K562 (cell line): ENCODE results near the gene TCF12. TPM values are rescaled to one million over a fixed set of nuclear protein-coding genes. Genes with fewer than 3 reads are reported as not detected.
A peak's percentile ranks its signal among the peaks of the same experiment; 100 is the strongest.

Experiments used
- CC2D1A ChIP-seq: fragments of 450-650 bp; IDR thresholded peaks from 2 replicates; pipeline ENCODE4 v1.6.1; 2017; ENCODE audit warnings: mild to moderate bottlenecking
- CTCF ChIP-seq, 3 experiments: IDR thresholded peaks in 2 of 3; conservative IDR thresholded peaks in 1 of 3; 2 replicates each; pipeline ENCODE4 v1.5.1; 2011 to 2012; ENCODE audit warnings: low read length in 3 of 3, mild to moderate bottlenecking in 3 of 3, control low read depth in 2 of 3, improper control_type of control experiment in 1 of 3, inconsistent platforms in 1 of 3, low read depth in 1 of 3, mixed read lengths in 1 of 3, moderate library complexity in 1 of 3; ENCODE audit not compliant: insufficient read depth in 2 of 3
- EGR1 ChIP-seq: fragments of 450-650 bp; conservative IDR thresholded peaks from 2 replicates; pipeline ENCODE4 v1.6.1; 2017; ENCODE audit warnings: mild to moderate bottlenecking
- FIP1L1 ChIP-seq: fragments of 200-400 bp; formaldehyde crosslinking; IDR thresholded peaks from 2 replicates; pipeline ENCODE4 v1.6.1; 2018; ENCODE audit warnings: mild to moderate bottlenecking, low read depth, low read length; ENCODE audit not compliant: poor library complexity, severe bottlenecking
- GTF2B ChIP-seq: IDR thresholded peaks from 2 replicates; pipeline ENCODE4 v1.6.1; 2011; ENCODE audit not compliant: insufficient read length; ENCODE audit errors: extremely low read depth
- MNT ChIP-seq, 2 experiments: fragments of 450-650 bp; conservative IDR thresholded peaks; 2 replicates each; pipeline ENCODE4 v1.6.1; 2017; ENCODE audit warnings: mild to moderate bottlenecking in 2 of 2, moderate library complexity in 2 of 2
- SMARCA4 ChIP-seq: fragments of 450-650 bp; IDR thresholded peaks from 2 replicates; pipeline ENCODE4 v1.6.1; 2016
- SMC3 ChIP-seq: conservative IDR thresholded peaks from 2 replicates; pipeline ENCODE4 v1.6.1; 2011; ENCODE audit warnings: low read depth, low read length, improper control_type of control experiment; ENCODE audit not compliant: insufficient read depth
- TFAP4 ChIP-seq: sonication (generic); formaldehyde crosslinking; IDR thresholded peaks from 2 replicates; pipeline ENCODE4 v1.8.0; 2022; ENCODE audit warnings: missing genetic modification reagents, mild to moderate bottlenecking, moderate library complexity, borderline replicate concordance
- ZBTB7A ChIP-seq: IDR thresholded peaks from 2 replicates; pipeline ENCODE4 v1.6.1; 2011; ENCODE audit warnings: low read depth, mild to moderate bottlenecking, low read length, moderate library complexity, borderline replicate concordance; ENCODE audit not compliant: control insufficient read depth
- ZNF274 ChIP-seq: IDR thresholded peaks from 2 replicates; pipeline ENCODE4 v1.6.1; 2011; ENCODE audit warnings: low read depth, mild to moderate bottlenecking, low read length, moderate library complexity, borderline replicate concordance
- polyA plus RNA-seq, 8 experiments: library from polyadenylated mRNA; depleted of rRNA in 4 of 8; stranded (reverse) in 5 of 8; unstranded in 3 of 8; fragments of >200 nt; fragmentation: Nextera tagmentation in 2 of 8; fragmentation: Illumina TruSeq in 1 of 8; extraction: Ambion mirVana in 2 of 8; extraction: Trizol in 1 of 8; gene quantifications; 2 replicates each; pipeline versions ENCODE4 v1.2.1 to v1.2.3, GENCODE V29; 2011 to 2014; ENCODE audit warnings: inconsistent platforms in 1 of 8, missing spikeins in 1 of 8
- total RNA-seq, 7 experiments: library from RNA; depleted of rRNA in 6 of 7; stranded (reverse); fragments of >200 nt in 6 of 7; fragmentation: Illumina TruSeq in 2 of 7; extraction: Trizol in 2 of 7; gene quantifications; 2 replicates each; pipeline versions ENCODE4 v1.2.1 to v1.2.3, GENCODE V29; 2011 to 2021; ENCODE audit warnings: low replicate concordance in 1 of 7
- TF ChIP-seq, protein P1 (sequence below), 2 experiments: IDR thresholded peaks; 2 replicates each; pipeline ENCODE4 v1.6.1; 2011; ENCODE audit warnings: borderline replicate concordance in 1 of 2, control low read depth in 1 of 2, low read depth in 1 of 2, low read length in 1 of 2, mild to moderate bottlenecking in 1 of 2, mixed read lengths in 1 of 2, moderate library complexity in 1 of 2; ENCODE audit not compliant: insufficient read depth in 1 of 2, insufficient read length in 1 of 2, poor library complexity in 1 of 2, severe bottlenecking in 1 of 2; ENCODE audit errors: extremely low read depth in 1 of 2

The TCF12 gene
- total and polyA plus RNA-seq, 9 of the 15 experiments (the other 6 are each of a cell fraction or from before 2014, with no cell fraction given): 10.5 to 132 (median 52.9) TPM

DNA sequence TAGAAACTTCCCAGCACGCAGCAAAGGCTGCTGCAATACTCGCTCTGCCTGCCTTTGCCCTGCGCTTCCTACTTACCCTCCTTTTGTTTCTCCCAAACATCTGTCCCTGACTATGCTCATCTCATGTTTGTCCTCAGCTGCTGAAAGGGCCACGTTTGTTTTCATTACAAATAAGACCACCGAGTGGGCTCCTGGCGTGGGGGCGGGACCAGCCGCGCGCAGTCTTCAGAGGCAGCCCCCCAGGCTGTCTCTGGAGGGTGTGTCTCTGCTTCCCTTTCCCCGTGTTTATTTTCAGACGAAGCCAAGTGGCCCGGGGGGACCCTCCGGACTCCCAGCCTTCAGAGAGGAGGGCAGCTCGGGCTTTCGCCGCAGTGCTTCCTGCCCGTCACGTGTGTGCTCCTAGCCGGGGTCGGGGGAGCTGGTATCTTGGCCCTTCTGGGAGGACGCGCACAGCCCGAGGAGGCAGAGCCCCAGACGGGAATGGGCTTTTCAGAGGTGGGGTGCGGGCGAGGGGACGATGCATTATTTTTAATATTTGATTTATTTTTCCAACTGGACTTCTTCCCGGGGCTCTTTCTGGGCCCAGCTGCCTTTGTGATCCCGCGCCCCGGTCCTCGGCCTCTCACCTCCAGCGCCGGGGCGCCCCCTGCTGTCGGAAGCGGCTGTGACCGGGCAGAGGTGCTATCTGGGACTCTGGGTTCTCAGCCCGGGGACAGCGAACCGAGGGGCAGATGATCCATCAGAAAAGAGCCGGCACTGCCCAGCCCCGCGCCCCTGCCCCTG, 387.9 kb downstream of the TCF12 start (continued):
- TF ChIP-seq, protein P1, sequence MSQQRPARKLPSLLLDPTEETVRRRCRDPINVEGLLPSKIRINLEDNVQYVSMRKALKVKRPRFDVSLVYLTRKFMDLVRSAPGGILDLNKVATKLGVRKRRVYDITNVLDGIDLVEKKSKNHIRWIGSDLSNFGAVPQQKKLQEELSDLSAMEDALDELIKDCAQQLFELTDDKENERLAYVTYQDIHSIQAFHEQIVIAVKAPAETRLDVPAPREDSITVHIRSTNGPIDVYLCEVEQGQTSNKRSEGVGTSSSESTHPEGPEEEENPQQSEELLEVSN (IDR thresholded peaks at IDR 0.05; ENCODE audit: borderline replicate concordance in 1 of 2, extremely low read depth in 1 of 2, insufficient read depth in 1 of 2, insufficient read length in 1 of 2, low read depth in 1 of 2, low read length in 1 of 2, poor library complexity in 1 of 2, severe bottlenecking in 1 of 2): peak; percentile 20 to 77
- TF ChIP-seq TFAP4: peak; percentile 61; the same call in 1 of the 2 replicates
- TF ChIP-seq ZBTB7A: peak; percentile 46; the same call in 1 of the 2 replicates
- no peak for TF ChIP-seq GTF2B
- 0 out of 2 replicates have a peak, but pooled peaks have one; percentile 35 for TF ChIP-seq CC2D1A
- TF ChIP-seq EGR1: 0 out of 2 replicates have a peak, but pooled peaks have one; percentile 9
- 0 out of 4 replicates have a peak, but pooled peaks of 1 of the 2 experiments have one; percentile 17 for TF ChIP-seq MNT (conservative IDR thresholded peaks at IDR 0.05)
- peak; percentile 56 for TF ChIP-seq FIP1L1
- TF ChIP-seq ZNF274: no peak
- TF ChIP-seq SMARCA4: 0 out of 2 replicates have a peak, but pooled peaks have one; percentile 25
- TF ChIP-seq SMC3: peak; percentile 84
- TF ChIP-seq CTCF (IDR thresholded peaks at IDR 0.05 in 2 of 3, conservative IDR thresholded peaks at IDR 0.05 in 1 of 3; ENCODE audit: insufficient read depth in 2 of 3, low read depth in 1 of 3, low read length in 3 of 3): peak; percentile 78 to 89 (median 86)
